ENCODE data around the gene ALDH7A1. TPM values are rescaled to one million over a fixed set of nuclear protein-coding genes. Genes with fewer than 3 reads are reported as not detected.
"Not testable (repeated sequence)": the region's sequence is repeated elsewhere in the genome, so short reads cannot be mapped to it uniquely, and the experiment has no call there.

The ALDH7A1 gene
- total and polyA plus RNA-seq, 10 of the 15 experiments (the other 5 are each of a cell fraction or from before 2014, with no cell fraction given): 0.18 to 1.0 (median 0.41) TPM; not detected in 1

- TF ChIP-seq FOXM1 (IDR thresholded peaks at IDR 0.05; ENCODE audit: low read depth, low read length) (no peak), PAX8 (IDR thresholded peaks at IDR 0.05) (no peak), SREBF2 (IDR thresholded peaks at IDR 0.05; ENCODE audit: low read length) (no peak), ATF2 (IDR thresholded peaks at IDR 0.05; ENCODE audit: low read length) (no peak), RUNX3 (IDR thresholded peaks at IDR 0.05; ENCODE audit: low read length) (no peak), TCF3 (IDR thresholded peaks at IDR 0.05; ENCODE audit: borderline replicate concordance, insufficient read depth, low read depth, low read length) (no peak), POU2F2 (IDR thresholded peaks at IDR 0.05; ENCODE audit: borderline replicate concordance, low read depth, low read length) (no peak), CTCF (IDR thresholded peaks at IDR 0.05 in 2 of 3, conservative IDR thresholded peaks at IDR 0.05 in 1 of 3; ENCODE audit: control insufficient read depth in 2 of 3, extremely low read depth in 1 of 3, insufficient read depth in 1 of 3, low read depth in 3 of 3, low read length in 3 of 3) (no peak), NBN (IDR thresholded peaks at IDR 0.05) (no peak), CBX3 (IDR thresholded peaks at IDR 0.05; ENCODE audit: borderline replicate concordance, low read depth) (no peak), ZBTB11 (CRISPR knock-in tag; IDR thresholded peaks at IDR 0.05) (no peak), NFXL1 (IDR thresholded peaks at IDR 0.05; ENCODE audit: borderline replicate concordance) (no peak)
Observed at GRCh38 chr5:126619781-126620180, 24.8 kb upstream of the ALDH7A1 start (continued).

GRCh38 chr5:126617603-126618002 lies 22.6 kb upstream of the ALDH7A1 start:
- BruUV-seq (replicated peaks); CTCF ChIA-PET: not testable (repeated sequence)

More at GRCh38 chr5:126617603-126618002, 22.6 kb upstream of the ALDH7A1 start:
- H3K9ac ChIP-seq (ENCODE audit: control insufficient read depth, insufficient read depth, low read length); POLR2A ChIA-PET; H3K79me2 ChIP-seq (ENCODE audit: control insufficient read depth, insufficient read depth, low read length); H4K20me1 ChIP-seq (ENCODE audit: control insufficient read depth, insufficient read depth); H3K4me3 ChIP-seq; ATAC-seq; H2AFZ ChIP-seq (ENCODE audit: control insufficient read depth, low read depth, low read length); in situ Hi-C loops (cut with MboI); FAIRE-seq; H3K4me2 ChIP-seq (ENCODE audit: control insufficient read depth, insufficient read depth); RAD21 ChIA-PET (ENCODE audit: unreplicated experiment); H3K27me3 ChIP-seq (replicated peaks in 1 of 2; ENCODE audit: control insufficient read depth in 2 of 2, insufficient read depth in 2 of 2, low read length in 1 of 2); H3K9me3 ChIP-seq (replicated peaks; ENCODE audit: control insufficient read depth, insufficient read depth, low read length); DNase-seq (ENCODE audit: low read depth, low spot score); H3K27ac ChIP-seq (ENCODE audit: control insufficient read depth, insufficient read depth): not testable (repeated sequence)
- H3K4me1 ChIP-seq (ENCODE audit: control insufficient read depth, insufficient read depth, low read length): peaks cover 12% of the 10 kb centered on the region
- intact Hi-C loops (cut with micrococcal nuclease; ENCODE audit: unreplicated experiment): loop anchor here (5.0 kb wide), 1 partner anchor 75 kb away; no protein-coding TSS in a partner anchor
- SMC1A ChIA-PET (ENCODE audit: uncharacterized antibody, unreplicated experiment): interaction anchor here (1.2 kb wide), 1 partner anchor 10 kb away, joined by 3 read pairs; no protein-coding TSS in a partner anchor
- WGBS (ENCODE audit: insufficient coverage, insufficient replicate concordance, low lambda C conversion rate, missing lambda C conversion rate): 96% methylated on average over 8 of the region's 8 CpGs
- peaks cover 5 to 12% of the 10 kb centered on the region in 2 experiments; a peak in 3 of 4 replicates for H3K36me3 ChIP-seq (ENCODE audit: control insufficient read depth in 2 of 2, insufficient read depth in 2 of 2, low read length in 1 of 2)
